HCT116 (cell line): Measurements from ENCODE around the gene NGF. TPM values are rescaled to one million over a fixed set of nuclear protein-coding genes. Genes with fewer than 3 reads are reported as not detected.

Experiments
- ATAC-seq: fragments of 200-7000 bp; cut with Tn5 transposase; 2 replicates; pipeline ENCODE4 v1.9.1; 2020; ENCODE audit warnings: mild to moderate bottlenecking, moderate library complexity
- BruUV-seq: library from RNA; stranded (reverse); fragments of 400-500 nt; replicated peaks from 2 replicates; lab custom pipeline; 2021; lab: Mats Ljungman, UMichigan
- CTCF ChIA-PET: fragments of 300-600 bp; sonication (Branson Sonifier 250); formaldehyde crosslinking; loops from one replicate; lab custom pipeline; 2021; ENCODE audit warnings: antibody characterized with exemption; lab: Charles Lee
- POLR2A ChIA-PET: fragments of 300-600, 350-600 bp; sonication (Branson Sonifier 250); formaldehyde crosslinking; loops from one replicate; lab custom pipeline; 2021; ENCODE audit warnings: antibody characterized with exemption; lab: Charles Lee
- RAD21 ChIA-PET, 2 experiments: fragments of 300-600 bp; sonication (Branson Sonifier 250); formaldehyde crosslinking; loops; one replicate each; lab custom pipeline; 2023; ENCODE audit warnings: low total read pairs in 2 of 2; ENCODE audit not compliant: uncharacterized antibody in 2 of 2, unreplicated experiment in 2 of 2, low non-redundant PET in 1 of 2; lab: Charles Lee
- DNase-seq: peaks from one replicate; pipeline ENCODE4 v3.0.0-alpha.2; 2010; ENCODE audit warnings: low read depth, low spot score
- H2AFZ ChIP-seq: fragments of 200-600 bp; shearing (Covaris generic), sonication (generic); 2 replicates; pipeline ENCODE4 v1.6.1; 2017; ENCODE audit warnings: low read depth, mixed run types, mixed read lengths, antibody characterized with exemption, low read length; ENCODE audit not compliant: poor library complexity, severe bottlenecking
- H3K27ac ChIP-seq: 2 replicates; pipeline ENCODE4 v1.5.1; 2012; ENCODE audit warnings: low read depth, low read length
- H3K27me3 ChIP-seq: fragments of 200-600 bp; sonication (generic); 2 replicates; pipeline ENCODE4 v1.6.1; 2016; ENCODE audit warnings: mixed run types, low read length, mixed read lengths; ENCODE audit not compliant: insufficient read depth
- H3K36me3 ChIP-seq, 2 experiments: fragments of 200-500 bp in 1 of 2; fragments of 200-600 bp in 1 of 2; sonication (Bioruptor generic) in 1 of 2; sonication (generic) in 1 of 2; 2 replicates each; pipeline versions ENCODE4 v1.5.1 to v1.6.1; 2014 to 2016; ENCODE audit warnings: low read length in 2 of 2, inconsistent platforms in 1 of 2, mixed read lengths in 1 of 2, mixed run types in 1 of 2; ENCODE audit not compliant: insufficient read depth in 2 of 2, control insufficient read depth in 1 of 2
- H3K4me1 ChIP-seq, 2 experiments: fragments of 200-600 bp in 1 of 2; sonication (generic) in 1 of 2; 2 replicates each; pipeline versions ENCODE4 v1.5.1 to v1.6.1; 2012 to 2017; ENCODE audit warnings: low read length in 2 of 2, inconsistent platforms in 1 of 2, mild to moderate bottlenecking in 1 of 2, mixed read lengths in 1 of 2, mixed run types in 1 of 2, moderate library complexity in 1 of 2; ENCODE audit not compliant: insufficient read depth in 2 of 2, control insufficient read depth in 1 of 2
- H3K4me2 ChIP-seq: fragments of 200-600 bp; sonication (generic); 2 replicates; pipeline ENCODE4 v1.6.1; 2017; ENCODE audit warnings: mixed run types, low read length, mixed read lengths
- H3K4me3 ChIP-seq, 2 experiments: fragments of 200-600 bp in 1 of 2; sonication (generic) in 1 of 2; replicated peaks in 1 of 2; 2 replicates each; pipeline ENCODE4 v1.5.1; 2011 to 2016; ENCODE audit warnings: low read length in 2 of 2, control low read depth in 1 of 2, low read depth in 1 of 2, mild to moderate bottlenecking in 1 of 2, mixed read lengths in 1 of 2, mixed run types in 1 of 2
- H3K79me2 ChIP-seq: fragments of 200-600 bp; sonication (generic); 2 replicates; pipeline ENCODE4 v1.6.1; 2017; ENCODE audit warnings: mild to moderate bottlenecking, mixed run types, low read length, moderate library complexity, mixed read lengths; ENCODE audit not compliant: insufficient read depth
- H3K9ac ChIP-seq: fragments of 200-600 bp; sonication (generic); 2 replicates; pipeline ENCODE4 v1.6.1; 2016; ENCODE audit warnings: low read length, mixed read lengths
- H3K9me2 ChIP-seq: fragments of 200-600 bp; sonication (generic), shearing (Covaris generic); 2 replicates; pipeline ENCODE4 v1.6.1; 2017; ENCODE audit warnings: mixed run types, mild to moderate bottlenecking, moderate library complexity; ENCODE audit not compliant: insufficient read depth
- H3K9me3 ChIP-seq, 2 experiments: fragments of 200-500 bp in 1 of 2; fragments of 200-600 bp in 1 of 2; sonication (Bioruptor generic) in 1 of 2; sonication (generic) in 1 of 2; 2 replicates each; pipeline ENCODE4 v1.6.1; 2014 to 2017; ENCODE audit warnings: low read length in 2 of 2, mixed read lengths in 2 of 2, inconsistent platforms in 1 of 2, low read depth in 1 of 2, mild to moderate bottlenecking in 1 of 2, mixed run types in 1 of 2, moderate library complexity in 1 of 2; ENCODE audit not compliant: control insufficient read depth in 1 of 2, insufficient read depth in 1 of 2
- H4K20me1 ChIP-seq: fragments of 200-600 bp; sonication (generic), shearing (Covaris generic); 2 replicates; pipeline ENCODE4 v1.6.1; 2017; ENCODE audit warnings: mixed run types, mild to moderate bottlenecking, moderate library complexity; ENCODE audit not compliant: insufficient read depth
- CEBPB ChIP-seq: IDR thresholded peaks from 2 replicates; pipeline ENCODE4 v1.6.1; 2012; ENCODE audit warnings: low read depth
- EGR1 ChIP-seq: IDR thresholded peaks from 2 replicates; pipeline ENCODE4 v1.6.1; 2012; ENCODE audit warnings: low read depth
- ELF1 ChIP-seq: IDR thresholded peaks from 2 replicates; pipeline ENCODE4 v1.6.1; 2012; ENCODE audit warnings: low read depth, borderline replicate concordance
- EZH2 ChIP-seq: fragments of 200-600 bp; sonication (generic); IDR thresholded peaks from 2 replicates; pipeline ENCODE4 v1.6.1; 2017; ENCODE audit warnings: antibody characterized with exemption, mixed run types
- JUND ChIP-seq: IDR thresholded peaks from 2 replicates; pipeline ENCODE4 v1.6.1; 2012
- POLR2A ChIP-seq: IDR thresholded peaks from 2 replicates; pipeline ENCODE4 v1.7.0; 2011; ENCODE audit warnings: borderline replicate concordance; ENCODE audit not compliant: insufficient read depth, insufficient read length; ENCODE audit errors: extremely low read depth
- POLR2AphosphoS5 ChIP-seq: IDR thresholded peaks from 2 replicates; pipeline ENCODE4 v1.6.1; 2011; ENCODE audit warnings: mild to moderate bottlenecking, low read depth, low read length, moderate library complexity
- SIN3A ChIP-seq: IDR thresholded peaks from 2 replicates; pipeline ENCODE4 v1.6.1; 2012; ENCODE audit warnings: low read depth
- SP1 ChIP-seq: IDR thresholded peaks from 2 replicates; pipeline ENCODE4 v1.6.1; 2012; ENCODE audit warnings: low read depth
- intact Hi-C: fragments of 100-400 bp; cut with micrococcal nuclease; formaldehyde crosslinking; loops from 2 replicates; pipeline ENCODE4 v1.10.0; 2022
- total RNA-seq: library from RNA; stranded (reverse); gene quantifications from one replicate; pipeline ENCODE4 v1.2.1, GENCODE V29; 2021; ENCODE audit not compliant: unreplicated experiment
- TF ChIP-seq, protein P1 (sequence below): IDR thresholded peaks from 2 replicates; pipeline ENCODE4 v1.6.1; 2012
- TF ChIP-seq, protein P2 (sequence below): IDR thresholded peaks from 2 replicates; pipeline ENCODE4 v1.6.1; 2012; ENCODE audit warnings: low read depth

The NGF gene
- total RNA-seq, 1 experiment from 2014 or later, result not detected

DNA sequence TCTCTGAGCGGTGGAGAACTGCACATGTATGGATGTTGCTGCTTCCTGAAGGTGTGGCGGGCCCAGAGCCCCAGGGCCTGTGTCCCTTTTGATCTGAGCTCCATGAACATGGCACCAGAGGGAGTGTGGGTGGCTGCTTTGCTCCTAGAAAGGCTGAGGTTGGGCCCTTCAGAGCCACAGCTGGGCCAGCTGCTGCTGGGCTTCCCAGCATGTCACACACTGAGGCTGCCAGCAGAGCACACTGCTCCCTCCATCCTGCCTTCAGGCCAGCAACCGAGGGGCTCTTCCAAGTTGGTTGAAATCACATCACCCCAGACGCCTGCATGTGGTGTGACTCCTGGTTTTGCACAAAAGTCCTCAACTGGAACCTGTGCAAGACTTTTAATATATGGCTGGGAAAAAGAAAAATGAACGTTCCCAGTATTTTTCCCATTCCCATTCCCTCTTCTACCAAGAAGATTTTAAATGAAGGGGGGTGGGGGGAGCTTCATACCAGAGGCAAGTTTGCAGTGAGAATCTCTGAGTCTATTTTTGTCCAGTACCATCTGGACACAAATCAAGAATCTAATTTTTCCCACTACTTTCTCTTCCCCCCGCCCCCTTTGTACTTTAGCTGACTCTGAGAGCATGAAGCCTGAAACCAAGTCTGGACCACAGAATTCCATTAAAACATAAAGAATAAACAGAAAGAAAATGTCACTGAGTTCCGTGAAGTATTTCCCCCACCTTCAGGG is 26.2 kb upstream of the NGF start:
- ChIA-PET CTCF (no interaction called here), POLR2A (interaction anchor here (0.7 kb wide), 1 partner anchor 27 kb away, joined by 5 read pairs; no protein-coding TSS in a partner anchor), RAD21 (no interaction called here)
- no TSS peak for BruUV-seq
- Histone ChIP-seq H3K4me2 (no peak overlapping the region), H3K4me3 (no peak overlapping the region), H4K20me1 (no peaks in the 10 kb centered on the region), H3K36me3 (no peaks in the 10 kb centered on the region), H3K9ac (no peak overlapping the region), H3K27ac (no peak overlapping the region), H3K79me2 (no peaks in the 10 kb centered on the region), H2AFZ (no peak overlapping the region), H3K9me2 (no peaks in the 10 kb centered on the region), H3K9me3 (no peaks in the 10 kb centered on the region; a peak in 1 of 4 replicates), H3K4me1 (no peaks in the 10 kb centered on the region), H3K27me3 (no peaks in the 10 kb centered on the region)
- DNase-seq, result no peak
- TF ChIP-seq POLR2A (no peak), SIN3A (no peak), EZH2 (no peak), ELF1 (no peak), SP1 (no peak), CEBPB (no peak), EGR1 (no peak), POLR2AphosphoS5 (no peak), JUND (no peak)
- TF ChIP-seq, protein P1, sequence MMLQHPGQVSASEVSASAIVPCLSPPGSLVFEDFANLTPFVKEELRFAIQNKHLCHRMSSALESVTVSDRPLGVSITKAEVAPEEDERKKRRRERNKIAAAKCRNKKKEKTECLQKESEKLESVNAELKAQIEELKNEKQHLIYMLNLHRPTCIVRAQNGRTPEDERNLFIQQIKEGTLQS, result no peak
- TF ChIP-seq, protein P2, sequence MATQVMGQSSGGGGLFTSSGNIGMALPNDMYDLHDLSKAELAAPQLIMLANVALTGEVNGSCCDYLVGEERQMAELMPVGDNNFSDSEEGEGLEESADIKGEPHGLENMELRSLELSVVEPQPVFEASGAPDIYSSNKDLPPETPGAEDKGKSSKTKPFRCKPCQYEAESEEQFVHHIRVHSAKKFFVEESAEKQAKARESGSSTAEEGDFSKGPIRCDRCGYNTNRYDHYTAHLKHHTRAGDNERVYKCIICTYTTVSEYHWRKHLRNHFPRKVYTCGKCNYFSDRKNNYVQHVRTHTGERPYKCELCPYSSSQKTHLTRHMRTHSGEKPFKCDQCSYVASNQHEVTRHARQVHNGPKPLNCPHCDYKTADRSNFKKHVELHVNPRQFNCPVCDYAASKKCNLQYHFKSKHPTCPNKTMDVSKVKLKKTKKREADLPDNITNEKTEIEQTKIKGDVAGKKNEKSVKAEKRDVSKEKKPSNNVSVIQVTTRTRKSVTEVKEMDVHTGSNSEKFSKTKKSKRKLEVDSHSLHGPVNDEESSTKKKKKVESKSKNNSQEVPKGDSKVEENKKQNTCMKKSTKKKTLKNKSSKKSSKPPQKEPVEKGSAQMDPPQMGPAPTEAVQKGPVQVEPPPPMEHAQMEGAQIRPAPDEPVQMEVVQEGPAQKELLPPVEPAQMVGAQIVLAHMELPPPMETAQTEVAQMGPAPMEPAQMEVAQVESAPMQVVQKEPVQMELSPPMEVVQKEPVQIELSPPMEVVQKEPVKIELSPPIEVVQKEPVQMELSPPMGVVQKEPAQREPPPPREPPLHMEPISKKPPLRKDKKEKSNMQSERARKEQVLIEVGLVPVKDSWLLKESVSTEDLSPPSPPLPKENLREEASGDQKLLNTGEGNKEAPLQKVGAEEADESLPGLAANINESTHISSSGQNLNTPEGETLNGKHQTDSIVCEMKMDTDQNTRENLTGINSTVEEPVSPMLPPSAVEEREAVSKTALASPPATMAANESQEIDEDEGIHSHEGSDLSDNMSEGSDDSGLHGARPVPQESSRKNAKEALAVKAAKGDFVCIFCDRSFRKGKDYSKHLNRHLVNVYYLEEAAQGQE, result no peak
- intact Hi-C loops, result no loop called here
- no peak for ATAC-seq
